ENCODE data around the gene ETV2.

Gene ETV2

DNA sequence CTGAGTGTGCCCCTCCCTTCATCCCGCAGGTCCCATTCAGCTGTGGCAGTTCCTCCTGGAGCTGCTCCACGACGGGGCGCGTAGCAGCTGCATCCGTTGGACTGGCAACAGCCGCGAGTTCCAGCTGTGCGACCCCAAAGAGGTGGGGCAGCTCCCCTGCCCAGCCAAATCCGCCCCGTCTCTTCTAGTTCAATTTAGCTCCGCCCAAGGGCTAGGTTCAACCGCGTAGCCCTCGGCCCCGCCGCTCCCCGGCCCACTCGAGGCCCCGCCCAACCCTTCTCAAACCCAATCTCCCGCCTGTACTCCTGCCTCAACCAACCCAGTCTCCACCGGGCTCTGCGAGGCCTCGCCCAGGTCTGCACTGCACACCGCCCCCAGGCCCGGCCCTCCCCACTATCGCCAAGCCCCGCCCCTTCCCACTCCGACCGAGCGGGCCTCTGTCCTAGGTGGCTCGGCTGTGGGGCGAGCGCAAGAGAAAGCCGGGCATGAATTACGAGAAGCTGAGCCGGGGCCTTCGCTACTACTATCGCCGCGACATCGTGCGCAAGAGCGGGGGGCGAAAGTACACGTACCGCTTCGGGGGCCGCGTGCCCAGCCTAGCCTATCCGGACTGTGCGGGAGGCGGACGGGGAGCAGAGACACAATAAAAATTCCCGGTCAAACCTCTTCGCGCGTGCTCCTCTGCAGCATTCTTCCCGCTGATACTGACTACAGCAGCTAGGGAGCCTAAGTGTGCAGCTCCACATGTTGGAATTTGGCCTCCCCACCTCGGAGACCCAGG lies 2.9 kb downstream of the ETV2 start:
- Histone ChIP-seq H3K36me3 (ENCODE audit: control insufficient read depth in 1 of 2, insufficient read depth in 2 of 2, low read depth in 1 of 2, low read length in 2 of 2) (no peaks in the 10 kb centered on the region), H3K79me1 (replicated peaks; ENCODE audit: low read length, poor library complexity, severe bottlenecking) (peaks cover 1% of the 10 kb centered on the region), H3K27me3 (ENCODE audit: control insufficient read depth in 1 of 2, insufficient read depth in 1 of 2, low read length in 2 of 2) (no peaks in the 10 kb centered on the region), H3K9ac (ENCODE audit: low read length) (peak overlapping the region; percentile 78), H4K8ac (ENCODE audit: low read length) (peak overlapping the region; percentile 71), H3K4ac (ENCODE audit: low read depth in 1 of 2, low read length in 2 of 2) (peak overlapping the region in 1 of 2 experiments; percentile 81), H2AFZ (ENCODE audit: low read depth, low read length) (peak overlapping the region; percentile 94), H3K9me3 (ENCODE audit: control insufficient read depth, low read length) (no peaks in the 10 kb centered on the region), H3K18ac (ENCODE audit: low read depth in 1 of 2, low read length in 2 of 2) (peak overlapping the region; percentile 80 to 88), H2BK5ac (ENCODE audit: low read depth, low read length, poor library complexity, severe bottlenecking) (no peak overlapping the region), H3K23ac (ENCODE audit: low read length in 2 of 2) (no peak overlapping the region), H2BK15ac (ENCODE audit: low read depth, poor library complexity, severe bottlenecking) (no peak overlapping the region), H2BK12ac (ENCODE audit: low read length in 2 of 2) (peak overlapping the region in 1 of 2 experiments; percentile 70), H3K14ac (ENCODE audit: low read length in 2 of 2) (peak overlapping the region in 1 of 2 experiments; percentile 79), H4K91ac (ENCODE audit: low read length) (no peak overlapping the region), H3K27ac (ENCODE audit: low read length, poor library complexity, severe bottlenecking) (peak overlapping the region; percentile 79), H2AK5ac (ENCODE audit: low read length, severe bottlenecking) (no peak overlapping the region), H3K4me3 (ENCODE audit: insufficient read depth in 1 of 2, low read depth in 1 of 2, low read length in 2 of 2) (peak overlapping the region; percentile 57 to 86), H3K4me2 (ENCODE audit: low read length, poor library complexity, severe bottlenecking) (peak overlapping the region; percentile 83), H3K4me1 (ENCODE audit: control insufficient read depth, insufficient read depth, low read depth, low read length) (peaks cover 23% of the 10 kb centered on the region), H2BK120ac (ENCODE audit: low read depth, low read length) (peak overlapping the region; percentile 58)
- 1% methylated on average over 60 of the region's 60 CpGs for WGBS
- DNase-seq, result peak; percentile 97

DNA sequence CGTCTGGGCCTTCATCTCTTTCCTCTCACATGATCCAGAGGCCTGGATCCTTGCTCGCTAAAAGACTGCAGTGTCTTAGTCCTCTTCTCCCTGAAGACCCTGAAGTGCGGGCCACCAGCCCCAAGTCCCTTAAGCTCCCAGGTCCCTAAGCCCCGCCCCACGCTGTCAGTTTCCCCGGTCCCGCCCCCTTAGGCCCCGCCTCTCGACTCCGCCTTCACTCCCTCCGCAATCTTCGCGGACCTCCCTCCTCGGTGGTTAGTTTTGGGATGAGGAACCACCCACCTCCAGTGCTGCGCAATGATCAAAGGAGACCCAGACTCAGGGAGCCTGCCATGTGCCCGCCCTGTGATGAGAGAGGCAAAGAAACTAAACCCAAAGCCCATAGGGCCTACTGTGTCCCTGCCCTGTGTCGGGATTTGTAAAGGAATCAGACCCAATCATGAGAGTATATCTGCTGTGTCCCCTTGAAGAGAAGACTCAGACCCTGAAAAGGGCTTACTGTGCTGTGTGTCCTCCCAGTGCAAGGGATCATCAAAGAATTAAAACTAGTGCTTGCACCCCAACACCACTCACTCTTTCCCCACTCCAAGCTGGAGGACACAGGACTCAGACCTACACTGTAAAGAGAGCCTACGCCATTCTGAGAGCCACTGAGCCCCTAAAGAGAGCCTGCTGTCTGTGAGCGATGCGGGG lies 3.6 kb downstream of the ETV2 start:
- Histone ChIP-seq H3K36me3 (ENCODE audit: control insufficient read depth in 1 of 2, insufficient read depth in 2 of 2, low read depth in 1 of 2, low read length in 2 of 2) (peaks cover 0 to 1% of the 10 kb centered on the region in 2 experiments), H3K4me1 (ENCODE audit: control insufficient read depth, insufficient read depth, low read depth, low read length) (peaks cover 23% of the 10 kb centered on the region), H4K91ac (ENCODE audit: low read length) (no peak overlapping the region), H2AFZ (ENCODE audit: low read depth, low read length) (peak overlapping the region; percentile 94), H3K4ac (ENCODE audit: low read depth in 1 of 2, low read length in 2 of 2) (peak overlapping the region in 1 of 2 experiments; percentile 49), H3K9ac (ENCODE audit: low read length) (peak overlapping the region; percentile 75), H4K8ac (ENCODE audit: low read length) (peak overlapping the region; percentile 4), H3K18ac (ENCODE audit: low read depth in 1 of 2, low read length in 2 of 2) (peak overlapping the region; percentile 11 to 54), H3K23ac (ENCODE audit: low read length in 2 of 2) (no peak overlapping the region), H3K4me2 (ENCODE audit: low read length, poor library complexity, severe bottlenecking) (peak overlapping the region; percentile 83), H2BK15ac (ENCODE audit: low read depth, poor library complexity, severe bottlenecking) (no peak overlapping the region), H2BK120ac (ENCODE audit: low read depth, low read length) (no peak overlapping the region), H2BK12ac (ENCODE audit: low read length in 2 of 2) (peak overlapping the region in 1 of 2 experiments; percentile 4), H2BK5ac (ENCODE audit: low read depth, low read length, poor library complexity, severe bottlenecking) (no peak overlapping the region), H2AK5ac (ENCODE audit: low read length, severe bottlenecking) (no peak overlapping the region), H3K27ac (ENCODE audit: low read length, poor library complexity, severe bottlenecking) (peak overlapping the region; percentile 53), H3K4me3 (ENCODE audit: insufficient read depth in 1 of 2, low read depth in 1 of 2, low read length in 2 of 2) (peak overlapping the region; percentile 55 to 86), H3K14ac (ENCODE audit: low read length in 2 of 2) (peak overlapping the region in 1 of 2 experiments; percentile 79), H3K79me1 (replicated peaks; ENCODE audit: low read length, poor library complexity, severe bottlenecking) (peaks cover 1% of the 10 kb centered on the region), H3K27me3 (ENCODE audit: control insufficient read depth in 1 of 2, insufficient read depth in 1 of 2, low read length in 2 of 2) (no peaks in the 10 kb centered on the region), H3K9me3 (ENCODE audit: control insufficient read depth, low read length) (no peaks in the 10 kb centered on the region)
- 15% methylated on average over 20 of the region's 20 CpGs for WGBS
- no peak for DNase-seq

DNA sequence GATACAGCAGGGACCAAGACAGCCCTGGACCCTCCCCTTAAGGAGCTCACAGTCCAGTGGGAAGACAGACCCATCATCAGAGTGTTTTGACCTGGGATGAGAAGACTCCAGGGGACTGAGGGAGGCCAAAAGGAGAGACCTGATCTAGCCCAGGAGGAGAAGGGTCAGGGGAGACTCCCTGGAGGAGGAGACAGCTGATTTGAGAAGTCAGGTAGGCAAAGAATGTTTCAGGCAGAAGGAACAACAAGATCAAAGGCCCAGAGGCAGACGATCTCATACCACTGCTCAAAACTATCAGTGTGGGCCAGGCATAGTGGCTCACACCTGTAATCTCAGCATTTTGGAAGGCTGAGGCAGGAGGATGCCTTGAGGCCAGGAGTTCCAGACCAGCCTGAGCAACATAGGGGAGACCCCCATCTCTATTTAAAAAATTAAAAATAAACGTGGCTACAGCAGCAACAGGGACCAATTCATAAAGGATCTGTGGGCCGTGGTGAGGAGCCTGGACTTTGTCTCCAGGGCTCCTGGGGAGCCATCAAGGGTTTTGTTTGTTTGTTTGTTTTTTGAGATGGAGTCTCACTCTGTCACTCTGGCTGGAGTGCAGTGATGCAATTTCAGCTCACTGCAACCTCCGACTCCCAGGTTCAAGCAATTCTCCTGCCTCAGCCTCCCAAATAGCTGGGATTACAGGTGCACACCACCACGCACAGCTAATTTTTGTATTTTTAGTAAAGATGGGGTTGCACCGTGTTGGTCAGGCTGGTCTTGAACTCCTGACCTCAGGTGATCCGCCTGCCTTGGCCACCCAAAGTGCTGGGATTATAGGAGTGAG lies 4.4 kb downstream of the ETV2 start:
- H3K23ac ChIP-seq (ENCODE audit: low read length in 2 of 2), result no peak overlapping the region
- H3K27me3 ChIP-seq (ENCODE audit: control insufficient read depth in 1 of 2, insufficient read depth in 1 of 2, low read length in 2 of 2), result no peaks in the 10 kb centered on the region
- H3K36me3 ChIP-seq (ENCODE audit: control insufficient read depth in 1 of 2, insufficient read depth in 2 of 2, low read depth in 1 of 2, low read length in 2 of 2), result peaks cover 1 to 9% of the 10 kb centered on the region in 2 experiments
- H3K4ac ChIP-seq (ENCODE audit: low read depth in 1 of 2, low read length in 2 of 2), result no peak overlapping the region
- H3K9ac ChIP-seq (ENCODE audit: low read length), result no peak overlapping the region
- no peak overlapping the region for H3K4me2 ChIP-seq (ENCODE audit: low read length, poor library complexity, severe bottlenecking)
- peak overlapping the region; percentile 4 to 34 for H2BK12ac ChIP-seq (ENCODE audit: low read length in 2 of 2)
- H3K79me1 ChIP-seq (replicated peaks; ENCODE audit: low read length, poor library complexity, severe bottlenecking), result peaks cover 4% of the 10 kb centered on the region
- H4K91ac ChIP-seq (ENCODE audit: low read length), result no peak overlapping the region
- H3K4me1 ChIP-seq (ENCODE audit: control insufficient read depth, insufficient read depth, low read depth, low read length), result peaks cover 23% of the 10 kb centered on the region
- no peak overlapping the region for H3K4me3 ChIP-seq (ENCODE audit: insufficient read depth in 1 of 2, low read depth in 1 of 2, low read length in 2 of 2)
- H2BK5ac ChIP-seq (ENCODE audit: low read depth, low read length, poor library complexity, severe bottlenecking), result no peak overlapping the region
- no peak overlapping the region for H2AFZ ChIP-seq (ENCODE audit: low read depth, low read length)
- no peak overlapping the region for H2BK120ac ChIP-seq (ENCODE audit: low read depth, low read length)
- no peak overlapping the region for H2BK15ac ChIP-seq (ENCODE audit: low read depth, poor library complexity, severe bottlenecking)
- no peak for DNase-seq
- no peak overlapping the region for H3K14ac ChIP-seq (ENCODE audit: low read length in 2 of 2)
- no peaks in the 10 kb centered on the region for H3K9me3 ChIP-seq (ENCODE audit: control insufficient read depth, low read length)
- WGBS, result 74% methylated on average over 6 of the region's 7 CpGs
- H2AK5ac ChIP-seq (ENCODE audit: low read length, severe bottlenecking), result no peak overlapping the region
- H3K27ac ChIP-seq (ENCODE audit: low read length, poor library complexity, severe bottlenecking), result no peak overlapping the region
- H4K8ac ChIP-seq (ENCODE audit: low read length), result peak overlapping the region; percentile 4
- H3K18ac ChIP-seq (ENCODE audit: low read depth in 1 of 2, low read length in 2 of 2), result no peak overlapping the region
